Erythroblast (primary cell): ENCODE results near the gene IGSF3.

ENCODE experiments used
- DNase-seq, 2 experiments: peaks; one replicate each; lab custom pipeline; 2025; lab: John Stamatoyannopoulos, UW
- GATA1 ChIP-seq: IDR thresholded peaks from 2 replicates; pipeline ENCODE4 v1.6.1; 2011; ENCODE audit warnings: low read depth, mild to moderate bottlenecking, control low read depth, low read length, moderate library complexity
- POLR2A ChIP-seq: IDR thresholded peaks from 2 replicates; pipeline ENCODE4 v1.6.1; 2011; ENCODE audit warnings: mild to moderate bottlenecking, low read length

IGSF3 gene

DNA sequence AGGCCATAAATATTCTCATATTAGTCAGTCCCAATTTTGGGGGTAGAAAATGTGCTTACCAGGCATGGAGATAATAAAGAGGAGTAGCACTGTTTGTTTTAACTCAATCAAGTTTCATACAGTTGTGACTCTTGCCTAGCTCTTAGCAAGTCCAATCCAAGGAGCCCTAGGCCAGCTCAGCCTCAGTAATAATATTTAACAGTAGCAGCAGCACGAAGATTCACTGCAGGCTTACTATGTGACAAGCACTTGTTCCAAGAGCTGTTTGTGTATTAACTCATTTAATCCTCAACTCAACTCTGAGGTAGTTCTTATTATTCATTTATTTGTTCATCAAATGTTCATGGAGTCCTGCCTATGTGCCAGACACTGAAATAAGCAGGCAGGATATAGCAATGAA lies 109.0 kb downstream of the IGSF3 start:
- no peak for TF ChIP-seq GATA1
- TF ChIP-seq POLR2A = no peak
- no peak for DNase-seq

DNA sequence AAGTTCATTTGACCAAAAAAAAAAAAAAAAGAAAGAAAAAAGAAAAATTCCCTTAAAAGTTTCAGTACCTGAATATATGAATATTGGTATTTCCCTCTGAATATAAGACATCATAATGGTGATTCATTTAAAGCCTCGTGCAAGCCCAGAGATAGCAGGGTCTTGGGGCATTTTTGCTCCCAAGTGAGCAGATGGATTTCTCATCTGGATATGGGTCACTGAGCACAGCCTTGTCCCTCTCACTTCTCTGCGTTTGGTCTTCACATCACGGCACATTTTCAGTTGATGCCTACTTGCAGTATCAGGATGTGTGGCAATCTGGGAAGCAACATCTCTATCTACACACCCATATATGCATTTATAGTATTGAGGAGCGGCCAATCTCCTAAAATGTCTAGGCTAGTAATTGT lies 109.4 kb downstream of the IGSF3 start:
- DNase-seq = no peak
- no peak for TF ChIP-seq POLR2A
- no peak for TF ChIP-seq GATA1

DNA sequence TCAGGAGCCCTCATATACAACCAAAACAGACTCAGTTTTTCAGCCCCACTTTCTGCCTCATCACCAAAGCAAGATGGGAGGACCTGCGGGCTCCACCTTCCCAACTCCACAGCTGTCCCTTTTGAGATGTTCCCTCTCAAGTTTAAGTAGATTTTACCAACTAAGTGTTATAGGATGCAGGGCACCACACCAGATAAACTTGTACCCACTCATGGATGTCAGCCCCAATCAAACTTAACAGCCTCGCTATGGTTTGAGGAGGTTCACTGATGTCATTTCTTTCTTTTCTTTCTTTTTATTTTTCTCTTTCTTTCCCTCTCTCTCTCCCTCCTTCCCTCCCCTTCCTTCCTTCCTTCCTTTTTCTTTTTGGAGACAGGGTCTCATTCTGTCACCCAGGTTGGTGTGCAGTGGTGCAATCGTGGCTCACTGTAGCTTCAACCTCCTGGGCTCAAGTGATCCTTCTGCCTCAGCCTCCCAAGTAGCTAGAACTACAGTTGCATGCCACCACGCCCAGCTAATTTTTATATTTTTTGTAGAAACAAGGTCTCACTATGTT lies 110.1 kb downstream of the IGSF3 start:
- no peak for TF ChIP-seq POLR2A
- no peak for TF ChIP-seq GATA1
- DNase-seq = no peak

DNA sequence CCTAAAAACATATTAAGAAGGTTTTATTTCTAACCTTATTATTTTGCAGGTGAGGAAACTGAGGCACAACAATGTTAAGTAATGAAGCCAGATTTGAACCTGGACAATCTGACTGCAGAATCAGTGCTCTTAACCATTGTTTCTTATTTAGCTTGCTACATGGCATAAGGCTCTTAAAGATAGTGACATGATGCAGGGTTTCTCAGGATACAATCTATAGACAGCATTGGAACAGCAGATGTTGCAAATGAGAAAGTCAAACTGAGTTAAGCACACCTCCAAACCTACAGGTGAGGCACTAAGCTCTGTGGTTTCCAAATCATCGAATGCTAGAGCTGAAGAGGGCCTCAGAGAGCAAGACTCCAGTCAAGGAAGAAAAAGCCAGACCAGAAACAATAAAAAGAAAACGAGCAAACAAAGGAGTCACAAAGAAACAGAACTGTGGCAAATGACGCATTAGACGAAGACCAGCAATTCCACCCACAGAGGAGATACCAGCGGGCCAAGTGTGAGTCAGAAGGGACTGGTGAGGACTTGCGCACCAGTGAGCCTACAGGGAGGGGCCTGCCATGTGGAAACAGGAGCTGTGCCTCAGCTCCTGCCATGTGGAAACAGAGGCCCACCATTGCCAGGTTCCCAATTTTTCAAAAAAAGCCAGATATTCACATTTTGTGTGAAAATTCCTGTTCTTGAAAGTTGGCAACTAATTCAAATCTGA lies 111.1 kb downstream of the IGSF3 start:
- TF ChIP-seq GATA1 (no peak), POLR2A (peak; percentile 38)
- peak; percentile 73 to 85 for DNase-seq

DNA sequence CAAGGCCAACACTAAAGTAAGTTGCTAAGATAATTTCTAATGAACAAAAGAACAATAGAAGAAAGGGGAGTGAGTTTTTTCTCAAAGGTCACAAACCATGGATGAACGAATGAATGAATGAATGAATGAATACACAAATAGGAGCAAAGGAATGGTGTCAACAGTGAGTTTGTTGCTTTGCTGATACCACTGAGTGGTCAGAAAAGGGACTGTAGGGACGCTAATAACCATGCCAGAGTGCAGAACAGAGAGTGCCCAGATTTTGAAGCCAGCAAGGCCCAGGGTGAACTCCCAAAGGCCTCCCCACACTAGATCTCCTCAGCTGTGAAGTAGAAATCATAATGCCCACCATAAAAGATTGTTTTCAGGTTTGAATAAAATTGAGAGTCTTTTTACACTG lies 112.6 kb downstream of the IGSF3 start:
- TF ChIP-seq GATA1 (no peak), POLR2A (no peak)
- DNase-seq = no peak

DNA sequence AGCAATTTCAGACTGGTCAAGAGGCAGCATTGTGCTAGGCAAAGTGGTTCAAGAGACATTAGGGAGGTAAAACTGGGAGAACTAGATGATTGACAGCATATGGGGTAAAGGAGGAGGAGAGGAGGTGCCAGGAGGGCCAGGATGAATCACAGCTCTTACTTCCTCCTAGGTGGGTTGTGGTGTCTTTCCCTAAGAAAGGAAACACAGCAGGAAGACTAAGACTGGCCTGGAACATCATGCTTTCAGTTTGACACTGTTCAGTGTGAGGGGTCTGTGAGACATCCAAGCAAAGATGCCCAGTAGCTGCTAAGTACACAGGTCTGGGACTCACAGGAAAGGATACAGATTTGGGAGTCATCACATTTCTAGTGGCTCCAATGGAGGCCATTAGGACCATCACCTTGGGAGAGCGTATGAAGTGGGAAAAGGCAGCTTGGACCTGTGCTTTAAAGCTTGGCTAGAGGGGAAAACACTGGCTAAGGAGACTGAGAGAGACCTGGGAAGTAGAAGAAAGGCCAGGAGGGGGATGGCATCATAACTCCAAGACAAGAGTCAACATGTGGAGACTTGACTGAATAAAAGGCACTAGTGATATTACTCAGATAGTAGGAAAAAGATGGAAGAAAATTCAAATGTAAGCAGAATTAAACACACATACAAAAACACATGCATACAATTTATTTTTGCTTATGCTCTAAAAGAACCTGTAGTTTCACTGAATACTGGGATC lies 114.0 kb downstream of the IGSF3 start:
- peak; percentile 11 to 30 for DNase-seq
- TF ChIP-seq GATA1 (no peak), POLR2A (no peak)

DNA sequence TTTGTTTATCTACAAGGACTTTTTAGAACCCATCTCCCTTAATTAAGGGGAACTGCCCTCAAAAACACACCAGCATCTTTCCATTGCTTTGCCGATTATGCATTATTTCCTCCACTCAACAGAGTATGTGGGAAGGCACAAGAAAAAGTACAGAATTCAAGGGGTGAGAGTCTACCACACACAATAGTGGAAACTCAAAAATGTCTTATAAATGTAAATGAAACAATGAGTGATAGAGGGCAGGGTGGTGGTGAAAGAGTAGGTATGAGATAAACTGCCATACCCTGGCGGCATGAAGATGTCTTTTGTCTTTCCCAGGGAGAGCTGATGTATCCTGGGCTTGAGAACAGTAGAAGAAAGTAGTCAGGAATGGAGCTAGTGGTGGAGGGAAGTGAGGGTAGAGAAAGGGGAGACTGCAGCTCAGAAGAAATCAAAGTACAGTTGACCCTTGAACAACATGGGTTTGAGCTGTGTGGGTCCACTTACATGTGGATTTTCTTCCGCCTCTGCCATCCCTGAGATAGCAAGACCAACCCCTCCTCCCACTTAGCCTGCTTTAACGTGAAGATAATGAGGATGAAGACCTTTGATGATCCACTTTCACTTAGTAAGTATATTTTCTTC lies 121.1 kb downstream of the IGSF3 start:
- no peak for TF ChIP-seq POLR2A
- no peak for TF ChIP-seq GATA1

DNA sequence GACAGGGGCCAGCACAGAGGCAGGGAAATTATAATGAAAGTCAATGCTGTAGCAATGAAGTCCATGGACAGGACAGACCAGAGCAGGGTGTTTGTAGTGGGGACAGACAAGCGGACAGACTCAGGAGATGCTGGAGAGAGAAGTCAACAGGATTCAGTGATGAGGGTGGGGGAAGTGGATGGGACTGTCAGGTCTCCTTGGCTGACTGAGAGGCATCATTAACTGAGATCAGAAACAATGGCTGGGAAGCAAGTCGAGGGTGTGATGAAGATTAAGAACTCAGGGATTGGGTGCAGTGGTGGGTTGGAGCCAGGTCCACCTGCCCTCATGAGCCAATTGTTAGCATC lies 122.2 kb downstream of the IGSF3 start:
- TF ChIP-seq GATA1 (no peak), POLR2A (no peak)
- DNase-seq = no peak

More for the DNA sequence above, 121.1 kb downstream of the IGSF3 start:
- no peak for DNase-seq

DNA sequence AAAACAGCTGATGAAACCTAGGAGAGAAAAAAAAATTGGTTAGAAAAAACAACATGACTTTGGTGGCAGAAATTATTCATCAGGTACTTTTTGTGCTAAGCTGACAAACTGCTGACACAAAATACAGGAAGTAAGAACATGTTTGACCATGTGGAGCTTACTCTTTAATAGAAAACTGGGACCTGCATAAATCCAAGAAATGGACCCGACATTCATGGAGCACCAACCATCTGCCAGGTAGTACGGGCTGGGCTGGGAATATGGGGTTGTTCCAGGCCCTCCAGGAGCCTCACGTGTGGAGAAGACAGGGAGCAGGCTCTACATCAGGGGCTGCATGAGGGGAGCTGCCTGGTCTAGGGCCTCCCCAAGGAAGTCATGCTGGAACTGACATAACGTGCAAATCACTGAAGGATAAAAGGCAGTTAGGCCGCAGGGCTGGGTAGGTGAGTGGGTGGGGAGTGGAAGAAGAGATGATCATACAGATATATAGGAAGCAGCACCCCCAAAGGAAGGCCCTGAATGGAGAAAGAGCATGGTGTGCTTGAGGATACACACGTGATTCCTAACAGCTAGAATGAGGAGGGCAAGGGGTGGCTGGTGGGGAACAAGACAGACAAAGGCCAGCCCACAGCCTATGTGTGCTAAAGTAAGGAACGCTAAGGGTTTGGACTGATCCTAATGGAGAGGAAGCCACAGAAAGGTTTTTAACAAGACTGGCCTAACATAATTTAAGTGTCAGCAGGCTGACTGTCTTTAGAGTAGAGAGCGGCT lies 122.8 kb downstream of the IGSF3 start:
- TF ChIP-seq POLR2A = no peak
- no peak for DNase-seq

DNA sequence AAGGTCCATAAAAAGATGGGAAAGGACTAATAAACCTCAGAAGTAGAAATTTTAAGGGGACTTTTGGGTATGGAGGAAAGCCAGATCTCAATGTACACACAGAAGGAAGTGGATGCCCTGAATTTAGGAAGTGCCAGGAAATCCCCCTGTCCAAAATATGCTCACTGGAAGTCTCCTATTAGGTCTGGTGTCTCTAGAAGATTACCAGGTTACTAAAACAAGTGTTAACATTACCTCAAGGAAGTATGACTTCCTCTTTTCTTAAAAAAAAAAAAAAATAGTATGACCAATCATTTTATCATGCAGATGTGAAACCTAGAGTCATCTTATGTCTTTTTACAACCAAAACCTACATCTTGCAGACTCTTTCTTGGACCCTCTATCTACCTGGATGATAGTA lies 127.4 kb downstream of the IGSF3 start:
- TF ChIP-seq GATA1 (no peak), POLR2A (no peak)
- no peak for DNase-seq

DNA sequence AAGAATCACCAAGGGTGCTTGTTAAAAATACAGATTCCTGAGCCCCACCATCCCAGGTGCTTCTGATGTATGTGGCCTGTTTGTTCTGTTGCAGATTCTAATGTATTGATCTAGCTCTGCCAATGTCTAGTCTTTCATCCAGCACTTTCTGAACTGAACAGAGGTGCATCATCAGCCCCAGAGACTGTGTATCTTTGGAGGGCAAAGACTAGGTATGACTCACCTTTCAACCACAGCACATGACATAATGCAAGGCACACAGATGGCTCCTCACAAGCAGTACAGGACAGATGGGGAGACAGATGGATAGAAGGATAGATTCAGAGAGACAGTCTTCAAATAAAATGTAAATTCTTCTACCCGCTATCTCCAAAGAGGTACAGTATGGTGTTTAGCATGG lies 129.0 kb downstream of the IGSF3 start:
- peak; percentile 33 to 64 for DNase-seq
- TF ChIP-seq POLR2A = no peak
- TF ChIP-seq GATA1 = no peak

DNA sequence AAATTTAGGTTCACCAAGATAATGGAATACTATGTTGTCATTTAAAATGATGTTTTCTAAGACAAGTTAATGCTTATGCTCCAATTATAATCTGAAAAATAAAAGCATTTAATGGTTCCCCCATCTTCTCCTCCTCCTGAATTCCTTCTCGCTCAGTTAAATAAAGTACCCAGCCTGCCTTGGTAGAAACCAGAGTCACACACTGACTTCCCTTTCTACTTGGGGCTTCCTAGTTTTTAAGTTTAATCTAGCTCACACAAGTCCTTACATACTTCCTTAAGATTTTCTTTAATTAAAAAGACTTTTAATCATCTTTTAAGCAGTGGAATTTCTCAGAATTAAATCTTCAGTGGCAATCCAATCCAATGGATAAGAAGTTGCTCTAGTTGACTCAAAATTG lies 129.6 kb downstream of the IGSF3 start:
- DNase-seq = no peak
- no peak for TF ChIP-seq POLR2A
- no peak for TF ChIP-seq GATA1
